GM19324 (cell line): ENCODE results near the gene UAP1L1.
A peak's percentile ranks its signal among the peaks of the same experiment; 100 is the strongest.

ENCODE experiments used
- ATAC-seq: cut with Tn5 transposase; IDR thresholded peaks from one replicate; pipeline ENCODE4 v1.9.1; 2021; ENCODE audit warnings: mild to moderate bottlenecking, moderate library complexity; ENCODE audit not compliant: unreplicated experiment, low FRiP score

Gene UAP1L1

DNA sequence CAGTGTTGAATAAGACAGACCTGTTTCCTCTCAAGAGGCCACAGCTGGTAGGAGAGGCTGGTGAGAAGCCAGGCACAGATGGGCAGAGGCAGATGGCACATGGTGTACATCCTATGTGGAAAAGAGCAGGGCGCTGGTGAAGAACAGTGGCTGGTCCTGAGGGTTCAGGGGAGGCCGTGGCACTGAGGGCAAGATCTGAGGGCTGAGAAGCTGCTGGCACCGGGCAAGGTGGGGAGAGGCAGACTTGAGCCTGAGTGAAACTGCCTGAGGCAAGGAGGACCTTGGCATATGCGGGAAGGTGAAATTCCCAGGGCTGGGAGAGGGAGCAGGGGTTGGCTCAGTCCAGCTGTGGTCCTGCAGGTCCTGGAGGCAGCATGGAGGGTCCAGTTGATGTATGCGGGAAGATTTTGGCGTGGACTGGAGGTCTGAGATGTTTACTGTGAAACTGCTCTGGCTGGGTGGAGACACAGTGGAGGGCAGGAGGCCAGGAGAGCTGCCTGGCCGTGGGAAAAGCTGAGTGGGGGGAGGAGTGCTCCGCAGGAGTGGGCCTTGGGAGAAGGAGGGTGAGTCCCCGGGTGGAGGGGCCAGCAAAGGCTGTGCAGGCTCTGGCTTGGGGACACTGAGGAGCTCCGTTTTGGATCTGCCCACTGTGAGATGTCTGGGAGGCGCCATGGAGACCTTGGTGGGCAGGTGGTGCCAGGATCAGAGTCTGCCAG is 12.1 kb downstream of the UAP1L1 start:
- no peak for ATAC-seq

- ATAC-seq: peak; percentile 65
Observed at GRCh38 chr9:137095664-137096517, 18.6 kb downstream of the UAP1L1 start.

DNA sequence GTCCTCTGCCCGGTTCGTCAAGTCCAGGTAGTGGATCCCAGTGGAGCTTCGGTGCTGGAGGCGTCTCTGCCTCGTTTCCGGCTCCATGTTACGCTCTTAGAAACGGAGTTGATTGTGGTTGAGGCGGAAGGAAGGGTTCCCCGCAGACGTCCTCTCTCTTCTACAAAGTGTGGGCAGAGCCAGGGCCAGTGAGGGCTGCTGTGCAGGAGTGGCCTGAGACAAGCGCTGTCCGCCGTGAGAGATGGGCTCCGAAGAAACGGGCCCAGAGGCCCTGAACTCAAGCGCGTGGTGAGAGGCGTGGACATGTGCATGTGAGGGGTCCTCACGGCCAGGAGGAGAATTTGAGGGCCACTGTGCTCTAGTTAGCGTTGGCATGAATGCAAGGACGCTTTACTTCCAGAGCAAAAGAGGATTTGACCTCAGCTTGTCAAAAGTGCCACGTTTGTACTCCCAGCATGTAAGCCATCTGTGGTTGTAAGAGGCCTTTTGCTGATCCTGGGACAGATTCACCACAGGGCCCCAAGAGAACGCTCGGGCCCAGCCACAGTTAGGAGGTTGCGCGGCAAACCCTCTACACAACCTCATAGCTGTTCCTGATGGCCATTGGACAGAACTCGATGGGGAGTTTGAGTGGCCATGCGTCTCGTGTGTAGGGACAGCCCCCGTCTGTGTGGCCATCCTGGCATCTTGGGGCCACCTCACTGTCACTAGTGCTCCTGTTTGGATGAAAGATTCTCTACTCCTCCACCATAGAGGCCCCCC is 19.6 kb downstream of the UAP1L1 start:
- ATAC-seq: no peak

DNA sequence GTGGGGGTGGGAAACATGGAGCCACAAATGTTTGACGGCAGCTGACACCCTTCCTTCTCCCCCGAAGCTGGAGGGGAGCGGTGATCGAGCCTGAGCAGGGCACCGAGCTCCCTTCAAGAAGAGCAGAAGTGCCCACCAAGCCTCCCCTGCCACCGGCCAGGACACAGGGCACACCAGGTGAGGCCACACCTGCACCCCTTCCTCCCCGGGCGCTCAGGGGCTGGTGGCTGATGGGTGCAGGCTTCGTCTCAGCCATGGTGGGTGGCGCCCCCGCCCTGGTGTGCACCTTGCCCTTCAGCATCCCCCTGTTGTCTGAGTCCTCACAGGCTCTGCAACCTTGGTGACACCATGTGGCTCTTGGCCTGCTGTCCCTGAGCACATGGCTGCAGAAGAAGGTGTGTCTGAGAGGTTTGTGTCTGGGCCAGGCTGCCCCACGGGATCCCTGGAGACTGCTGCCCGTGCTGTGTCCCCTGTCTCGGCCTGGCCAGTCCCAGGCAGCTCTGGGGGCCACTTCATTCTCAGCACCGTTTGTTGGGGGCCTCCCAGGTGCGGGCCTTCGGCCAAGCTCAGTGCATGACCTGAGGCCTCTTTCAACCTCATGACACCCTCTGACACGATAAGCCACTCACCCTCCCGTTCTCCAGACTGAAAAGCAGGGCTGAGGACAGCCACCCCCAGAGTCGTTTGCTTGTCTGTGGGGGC is 20.6 kb downstream of the UAP1L1 start:
- ATAC-seq: no peak

- no peak for ATAC-seq
Observed at GRCh38 chr9:137099231-137099630, 21.9 kb downstream of the UAP1L1 start.

DNA sequence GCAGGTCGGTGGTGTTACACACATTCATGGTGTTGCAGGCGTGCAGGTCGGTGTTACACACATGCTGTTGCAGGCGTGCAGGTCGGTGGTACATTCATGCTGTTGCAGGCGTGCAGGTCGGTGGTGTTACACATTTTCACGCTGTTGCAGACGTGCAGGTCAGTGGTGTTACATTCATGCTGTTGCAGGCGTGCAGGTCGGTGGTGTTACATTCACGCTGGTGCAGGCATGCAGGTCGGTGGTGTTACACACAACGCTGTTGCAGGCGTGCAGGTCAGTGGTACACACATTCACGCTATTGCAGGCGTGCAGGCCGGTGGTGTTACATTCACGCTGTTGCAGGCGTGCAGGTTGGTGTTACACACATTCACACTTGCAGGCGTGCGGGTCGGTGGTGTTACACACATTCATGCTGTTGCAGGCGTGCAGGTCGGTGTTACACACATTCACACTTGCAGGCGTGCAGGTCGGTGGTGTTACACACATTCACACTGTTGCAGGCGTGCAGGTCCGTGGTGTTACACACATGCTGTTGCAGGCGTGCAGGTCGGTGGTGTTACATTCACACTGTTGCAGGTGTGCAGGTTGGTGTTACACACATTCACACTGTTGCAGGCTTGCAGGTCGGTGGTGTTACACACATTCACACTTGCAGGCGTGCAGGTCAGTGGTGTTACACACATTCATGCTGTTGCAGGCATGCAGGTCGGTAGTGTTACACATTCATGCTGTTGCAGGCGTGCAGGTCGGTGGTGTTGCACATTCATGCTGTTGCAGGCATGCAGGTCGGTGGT is 26.1 kb downstream of the UAP1L1 start:
- no peak for ATAC-seq

DNA sequence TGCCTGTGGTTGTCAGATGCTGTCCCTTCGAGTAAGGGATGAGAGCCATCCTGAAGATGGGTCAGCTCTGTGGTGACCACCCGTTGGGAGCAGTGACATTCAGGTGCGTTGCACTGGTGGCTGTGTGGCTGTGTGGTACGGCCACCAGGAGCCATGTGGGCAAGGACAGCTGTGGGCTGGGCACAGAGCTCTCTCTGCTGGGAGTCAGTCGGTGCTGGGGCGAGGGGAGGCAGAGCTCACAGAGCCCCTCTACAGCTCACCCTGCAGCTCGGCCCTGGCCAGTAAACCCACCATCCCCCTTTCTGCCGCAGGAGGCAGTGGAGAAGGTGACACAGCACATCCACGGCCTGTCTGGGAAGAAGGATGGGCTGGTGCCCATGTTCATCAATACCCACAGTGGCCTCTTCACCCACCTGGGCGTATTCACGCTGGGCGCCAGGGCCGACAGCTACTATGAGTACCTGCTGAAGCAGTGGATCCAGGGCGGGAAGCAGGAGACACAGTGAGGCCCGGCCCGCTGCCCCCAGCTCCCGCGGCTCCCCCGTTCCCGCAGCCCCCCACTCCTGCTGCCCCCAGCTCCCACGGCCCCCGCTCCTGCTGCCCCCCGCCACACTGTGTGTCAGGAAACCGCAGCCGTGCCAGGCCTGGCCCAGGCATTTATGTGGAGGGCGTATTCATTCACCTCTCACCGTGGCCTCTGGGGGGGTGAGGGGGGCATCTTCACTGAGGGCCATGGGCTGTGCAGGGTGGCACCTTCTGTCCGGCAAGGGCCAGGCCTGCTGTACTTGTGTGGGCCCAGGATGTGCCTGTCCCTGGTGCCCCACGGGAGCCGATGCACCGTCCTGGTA is 28.7 kb downstream of the UAP1L1 start:
- ATAC-seq: no peak

DNA sequence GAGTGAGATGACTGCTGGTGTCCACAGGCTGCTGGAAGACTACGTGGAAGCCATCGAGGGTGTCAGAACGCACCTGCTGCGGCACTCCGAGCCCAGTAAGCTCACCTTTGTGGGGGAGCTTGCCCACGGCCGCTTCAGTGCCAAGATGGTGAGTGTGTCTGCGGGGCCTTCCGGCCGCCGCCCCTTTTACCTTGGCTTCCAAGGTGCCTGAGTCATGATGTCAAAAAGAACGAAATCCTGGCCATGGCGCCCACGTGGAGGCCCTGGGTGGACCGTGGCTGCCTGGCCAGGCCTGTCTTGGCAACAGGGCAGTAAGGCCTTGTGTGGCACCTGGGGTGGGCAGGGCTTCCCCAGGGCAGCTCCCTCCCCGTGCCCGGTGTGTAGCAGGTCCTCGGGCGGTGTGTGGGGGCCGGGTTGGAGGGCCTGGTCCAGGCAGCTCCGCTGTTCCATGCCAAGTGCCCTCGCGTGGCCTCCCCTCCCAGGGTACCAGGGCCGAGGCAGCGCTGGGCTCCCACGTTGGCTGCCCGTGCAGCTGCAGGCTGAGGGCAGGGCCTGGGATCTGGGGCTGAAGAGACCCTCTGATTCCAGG is 29.4 kb downstream of the UAP1L1 start:
- no peak for ATAC-seq

DNA sequence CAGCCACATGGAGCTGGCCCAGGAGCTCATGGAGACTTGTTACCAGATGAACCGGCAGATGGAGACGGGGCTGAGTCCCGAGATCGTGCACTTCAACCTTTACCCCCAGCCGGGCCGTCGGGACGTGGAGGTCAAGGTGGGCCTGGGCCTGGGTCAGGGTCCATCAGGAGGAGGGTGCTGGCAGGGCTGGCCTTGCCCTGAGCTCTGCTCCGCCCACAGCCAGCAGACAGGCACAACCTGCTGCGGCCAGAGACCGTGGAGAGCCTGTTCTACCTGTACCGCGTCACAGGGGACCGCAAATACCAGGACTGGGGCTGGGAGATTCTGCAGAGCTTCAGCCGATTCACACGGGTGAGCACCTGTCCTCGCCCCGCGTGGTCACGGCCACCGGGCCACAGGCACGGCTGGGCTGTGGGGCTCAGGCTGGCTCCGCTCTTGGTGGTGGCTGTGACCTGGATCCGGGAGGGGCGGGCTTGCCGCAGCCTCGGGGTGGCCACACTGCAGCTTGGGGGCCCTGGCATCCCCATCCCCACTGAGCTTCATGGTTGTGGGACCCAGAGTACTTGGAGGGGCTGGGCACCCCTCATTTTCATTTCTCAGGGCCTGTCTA is 30.1 kb downstream of the UAP1L1 start:
- no peak for ATAC-seq

DNA sequence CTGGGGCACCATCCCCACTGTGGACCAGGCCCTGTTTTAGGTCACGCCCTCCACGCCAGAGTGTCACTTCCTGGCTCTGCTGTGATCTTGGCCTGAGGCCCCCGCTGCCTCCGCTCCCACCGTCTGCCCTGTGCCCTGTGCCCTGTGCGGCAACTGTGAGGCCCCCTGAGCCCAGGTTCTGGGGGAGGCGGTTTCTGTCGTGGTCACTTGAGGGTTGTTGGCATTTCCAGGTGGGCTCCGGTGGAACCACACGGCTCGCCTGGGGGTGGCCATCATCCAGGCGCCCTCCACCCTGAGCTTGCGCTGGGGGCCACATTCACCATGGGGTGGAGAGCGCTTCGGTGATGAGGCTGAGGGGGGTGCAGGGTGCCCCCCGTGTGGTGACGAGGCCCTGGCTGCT is 30.7 kb downstream of the UAP1L1 start:
- no peak for ATAC-seq

DNA sequence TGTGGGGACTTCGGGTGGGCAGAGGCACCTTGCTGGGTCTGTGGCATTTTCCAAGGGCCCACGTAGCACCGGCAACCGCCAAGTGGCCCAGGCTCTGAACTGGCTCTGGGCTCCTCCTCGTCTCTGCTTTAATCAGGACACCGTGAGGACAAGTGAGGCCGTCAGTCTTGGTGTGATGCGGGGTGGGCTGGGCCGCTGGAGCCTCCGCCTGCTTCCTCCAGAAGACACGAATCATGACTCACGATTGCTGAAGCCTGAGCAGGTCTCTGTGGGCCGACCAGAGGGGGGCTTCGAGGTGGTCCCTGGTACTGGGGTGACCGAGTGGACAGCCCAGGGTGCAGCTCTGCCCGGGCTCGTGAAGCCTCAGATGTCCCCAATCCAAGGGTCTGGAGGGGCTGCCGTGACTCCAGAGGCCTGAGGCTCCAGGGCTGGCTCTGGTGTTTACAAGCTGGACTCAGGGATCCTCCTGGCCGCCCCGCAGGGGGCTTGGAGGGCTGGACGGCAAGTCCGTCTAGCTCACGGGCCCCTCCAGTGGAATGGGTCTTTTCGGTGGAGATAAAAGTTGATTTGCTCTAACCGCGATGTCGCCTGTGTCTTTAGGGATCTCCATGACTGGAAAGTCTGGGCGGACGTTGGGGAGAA is 31.4 kb downstream of the UAP1L1 start:
- ATAC-seq: no peak

GRCh38 chr9:137109250-137110146 is 32.2 kb downstream of the UAP1L1 start:
- no peak for ATAC-seq

- ATAC-seq: no peak
Observed at GRCh38 chr9:137110147-137110910, 33.0 kb downstream of the UAP1L1 start.

- no peak for ATAC-seq
Observed at GRCh38 chr9:137110911-137111787, 33.8 kb downstream of the UAP1L1 start.
